ENCODE results near the gene NEDD1. TPM values are rescaled to one million over a fixed set of nuclear protein-coding genes. Genes with fewer than 3 reads are reported as not detected.
A peak's percentile ranks its signal among the peaks of the same experiment; 100 is the strongest.

NEDD1 gene
- total RNA-seq, 1 donor from 2014 or later: 42.4 TPM

DNA sequence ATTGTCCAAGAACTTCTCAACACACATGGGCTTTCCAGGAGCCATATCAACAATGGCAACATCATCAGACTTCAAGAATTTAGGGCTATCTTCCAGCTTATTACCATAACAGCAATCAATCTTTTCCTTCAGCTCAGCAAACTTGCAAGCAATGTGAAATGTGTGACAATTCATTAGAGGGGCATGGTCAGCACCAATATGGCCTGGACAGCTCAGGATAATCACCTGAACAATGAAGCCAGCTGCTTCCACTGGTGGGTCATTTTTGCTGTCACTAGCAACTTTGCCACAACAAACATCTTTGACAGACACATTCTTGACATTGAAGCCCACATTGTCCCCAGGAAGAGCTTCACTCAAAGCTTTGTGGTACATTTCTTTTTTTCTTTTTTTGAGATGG lies 5.9 kb upstream of the NEDD1 start:
- no peak for DNase-seq

DNA sequence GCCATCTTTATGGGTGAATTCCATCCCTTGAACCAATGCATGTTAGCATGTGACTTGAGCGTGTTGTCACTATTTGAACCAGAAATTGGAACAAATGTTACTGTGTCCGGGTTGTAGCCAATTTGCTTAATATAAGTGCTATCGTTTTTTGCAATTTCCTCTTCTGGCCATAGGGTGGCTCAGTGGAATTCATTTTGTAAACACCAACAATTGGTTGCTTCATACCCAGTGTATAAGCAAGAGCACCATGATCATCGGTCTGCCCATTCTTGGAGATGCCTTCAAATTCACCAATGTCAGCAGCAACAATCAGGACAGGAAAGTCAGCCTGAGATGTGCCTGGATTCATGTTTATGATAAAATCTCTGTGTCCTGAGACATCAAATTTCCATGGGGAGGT lies 5.0 kb upstream of the NEDD1 start:
- DNase-seq: no peak

DNA sequence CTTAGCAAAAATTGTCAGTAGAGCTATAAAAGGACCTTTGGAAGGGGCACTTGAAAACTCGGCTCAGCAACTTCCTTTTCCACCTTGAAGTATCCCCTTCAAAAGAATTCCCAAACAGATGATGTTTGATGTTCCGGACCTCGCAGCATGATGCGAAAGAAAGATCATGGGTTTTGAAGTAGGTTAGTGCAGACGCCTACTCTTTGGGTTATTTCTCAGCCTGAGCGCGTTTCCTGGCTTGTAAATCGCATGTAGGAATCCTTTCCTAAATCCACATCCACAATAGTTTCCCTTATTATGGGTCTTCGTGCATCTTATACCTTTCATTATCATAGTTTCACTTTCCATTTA lies 584 bp upstream of the NEDD1 start:
- no peak for DNase-seq

DNA sequence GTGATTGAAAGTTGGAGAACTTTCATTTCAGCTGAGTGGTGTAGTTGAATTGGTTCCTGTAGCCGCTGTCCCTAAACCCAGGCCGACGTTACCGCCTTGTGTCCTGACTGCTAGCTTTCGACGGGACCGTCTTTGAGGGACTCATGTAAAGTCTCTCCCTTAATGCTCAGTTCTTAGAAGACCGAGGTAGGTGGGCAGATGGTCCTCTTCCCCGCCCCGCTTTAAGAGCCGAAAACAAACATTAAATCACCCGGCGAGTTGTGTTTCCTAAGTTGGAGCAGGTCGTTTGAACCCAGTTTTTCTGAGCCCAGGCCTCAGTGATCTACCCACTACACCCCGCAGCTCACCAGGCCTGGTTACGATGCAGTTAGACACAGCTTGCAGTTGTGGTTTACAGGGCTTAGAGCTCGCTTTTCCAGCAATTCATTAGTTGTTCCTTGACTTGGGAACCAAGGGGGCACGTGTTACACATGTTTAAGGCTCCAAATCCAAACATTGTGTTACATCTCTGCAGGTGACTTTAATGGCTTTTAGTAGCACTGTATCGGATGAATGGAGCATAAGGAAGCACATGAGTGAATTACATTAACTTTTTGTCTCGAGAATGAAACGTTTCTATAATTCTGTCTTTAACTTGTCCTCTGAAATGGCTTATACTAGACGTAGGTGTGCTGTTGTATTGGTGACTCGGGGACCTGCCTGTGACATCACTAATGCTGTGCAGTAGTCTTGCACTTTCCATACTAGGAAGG lies 790 bp downstream of the NEDD1 start:
- peak; percentile 58 for DNase-seq

DNA sequence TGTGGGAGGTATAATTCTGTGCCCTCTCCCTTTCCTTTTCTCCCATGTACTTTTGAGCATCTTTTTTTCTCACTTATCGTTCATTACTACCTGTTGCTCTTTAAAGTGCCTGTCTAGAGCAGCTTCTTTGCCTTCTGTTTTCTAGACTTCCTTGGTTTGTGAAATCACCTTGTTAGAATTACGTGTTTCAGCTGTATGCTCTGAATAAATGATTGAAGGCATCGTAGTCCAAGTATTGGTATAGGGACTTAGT lies 1.3 kb downstream of the NEDD1 start:
- DNase-seq: no peak

DNA sequence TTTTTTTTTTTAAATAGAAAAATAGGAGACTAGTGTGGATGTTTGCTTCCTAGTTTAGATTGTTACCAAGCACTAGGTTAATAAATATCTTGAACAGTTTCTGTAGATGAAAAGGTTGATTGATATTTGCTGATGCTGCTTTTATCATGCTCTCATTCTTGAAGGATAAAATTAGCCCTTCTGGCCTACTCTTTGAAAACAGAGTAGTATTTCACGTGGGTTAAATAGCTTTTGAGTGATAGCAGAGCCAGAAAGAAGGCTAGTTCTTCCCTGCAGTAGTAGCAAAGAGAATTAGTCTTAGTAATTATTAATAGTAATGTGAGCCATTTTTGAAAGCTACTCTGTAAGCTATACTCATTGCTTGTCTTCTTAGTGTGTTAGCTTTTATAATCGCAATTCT lies 5.2 kb downstream of the NEDD1 start:
- DNase-seq: no peak

DNA sequence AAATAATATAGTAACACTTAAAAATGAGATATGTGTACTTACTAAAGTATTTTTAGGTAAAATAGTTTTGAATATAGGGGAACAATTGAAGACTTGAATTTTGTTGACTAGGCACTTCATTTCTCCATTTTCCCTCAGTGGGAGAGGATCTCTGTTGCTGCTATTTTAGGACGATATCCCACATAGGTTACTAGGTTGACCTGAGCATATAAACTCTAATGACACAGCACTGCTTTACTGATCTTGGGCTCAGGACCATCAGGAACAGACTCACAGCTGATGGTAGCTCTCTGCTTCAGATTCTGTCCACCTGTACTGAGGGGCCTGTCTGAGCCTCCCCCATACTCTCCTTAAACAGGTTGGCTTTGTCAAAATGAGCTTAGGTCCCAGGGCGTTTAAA lies 5.9 kb downstream of the NEDD1 start:
- no peak for DNase-seq

DNA sequence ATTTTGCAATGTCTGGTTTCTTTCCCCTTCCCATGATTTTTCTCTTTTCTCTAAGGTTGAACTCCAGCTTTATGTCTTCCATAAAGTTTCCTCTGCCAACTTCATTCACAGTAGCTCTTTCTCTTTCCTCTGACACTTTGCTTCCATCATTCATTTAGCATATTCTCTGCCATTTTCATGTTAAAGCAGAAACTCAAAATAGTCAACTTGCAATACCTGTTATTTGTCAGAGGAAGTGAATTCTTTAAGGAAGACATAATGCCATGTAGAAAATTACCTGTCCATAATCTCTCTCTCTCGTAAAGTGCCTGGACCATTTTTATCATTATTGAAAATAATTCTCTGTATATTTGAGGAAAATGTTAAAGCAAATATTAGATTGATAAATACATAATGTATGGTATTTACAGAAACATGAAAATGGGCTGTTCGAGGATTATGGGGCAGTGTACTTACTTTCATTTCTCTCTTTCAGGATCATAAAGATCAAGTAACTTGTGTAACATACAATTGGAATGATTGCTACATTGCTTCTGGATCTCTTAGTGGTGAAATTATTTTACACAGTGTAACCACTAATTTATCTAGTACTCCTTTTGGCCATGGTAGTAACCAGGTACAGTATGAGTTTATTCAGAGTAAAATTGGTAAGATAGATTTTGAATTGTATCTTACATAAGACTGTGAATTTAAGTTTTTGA lies 12.6 kb downstream of the NEDD1 start:
- DNase-seq: no peak

DNA sequence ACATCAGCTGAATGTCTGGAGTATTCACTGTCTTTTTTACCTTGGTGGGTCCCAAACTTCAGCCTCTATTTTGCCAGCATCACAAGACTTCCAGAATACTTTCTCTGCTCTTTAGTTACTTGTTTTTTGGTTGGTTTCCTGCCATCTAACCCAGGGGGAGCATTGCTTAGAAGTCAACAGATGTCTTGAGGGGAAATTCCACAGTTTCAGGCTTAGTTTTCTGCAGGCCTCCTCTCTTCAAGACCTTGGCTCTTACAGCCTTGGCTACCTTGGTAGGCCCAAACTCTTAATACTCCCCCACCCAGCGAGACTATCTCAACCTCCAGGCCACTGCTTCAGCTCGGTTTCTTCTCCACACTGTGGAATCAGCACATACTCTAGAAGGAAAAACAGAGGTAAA lies 41.7 kb downstream of the NEDD1 start:
- DNase-seq: no peak

DNA sequence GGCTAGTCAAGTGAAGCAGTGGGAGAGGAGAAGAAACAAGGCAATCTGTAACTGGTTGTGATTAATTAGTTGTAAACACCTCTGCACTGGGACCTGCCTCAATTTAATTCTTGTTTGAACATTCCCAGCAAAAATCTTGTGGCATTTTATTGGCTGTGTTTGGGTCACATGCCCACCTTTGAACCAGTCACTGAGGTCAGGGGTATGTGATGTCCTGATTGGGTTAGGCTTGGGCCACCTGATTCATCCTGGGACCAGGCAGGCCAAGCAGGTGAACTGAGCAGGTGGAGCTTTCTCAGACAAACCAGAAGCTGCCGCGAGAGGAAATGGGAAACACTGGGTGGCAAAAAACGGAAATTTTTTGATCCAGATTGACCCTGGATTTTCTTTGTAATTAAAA lies 72.5 kb downstream of the NEDD1 start:
- no peak for DNase-seq

DNA sequence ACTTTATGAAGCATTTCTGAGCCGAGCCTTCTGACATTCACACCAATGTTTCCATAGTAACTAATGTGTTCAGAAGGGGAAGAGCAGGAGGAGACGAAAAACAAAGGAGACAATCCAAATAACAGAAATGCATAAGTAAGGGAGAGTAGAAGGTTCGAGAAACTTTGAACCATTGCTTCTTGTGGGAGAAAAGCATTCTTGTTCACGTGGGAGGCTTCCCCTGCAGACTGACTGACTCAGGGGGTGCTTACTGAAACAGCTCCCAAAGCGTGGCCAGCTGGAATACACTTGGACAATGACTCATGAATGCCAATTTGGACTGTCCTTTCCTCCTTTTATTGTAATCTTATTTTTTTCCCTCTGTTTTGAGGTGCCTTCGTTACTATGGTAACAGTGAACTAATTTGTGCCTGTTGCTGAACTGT lies 73.9 kb downstream of the NEDD1 start:
- peak; percentile 20 for DNase-seq

DNA sequence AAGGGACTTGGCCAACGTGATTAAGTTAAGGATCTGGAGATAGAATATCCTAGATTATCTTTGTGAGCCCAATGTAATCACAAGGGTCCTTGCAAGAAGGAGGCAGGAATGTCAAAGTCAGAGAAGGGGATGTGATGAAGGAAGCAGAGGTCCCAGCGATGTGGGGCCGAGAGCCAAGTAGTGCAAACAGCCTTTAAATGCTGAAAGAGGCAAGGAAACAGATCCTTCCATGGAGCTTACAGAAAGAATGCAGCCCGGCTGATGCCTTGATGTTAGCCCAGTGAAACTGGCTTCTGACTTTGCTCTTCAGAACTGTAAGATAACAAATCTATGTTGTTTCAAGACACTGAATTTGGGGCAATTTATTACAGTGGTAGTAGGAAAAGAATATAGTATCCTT lies 74.9 kb downstream of the NEDD1 start:
- DNase-seq: peak; percentile 13

DNA sequence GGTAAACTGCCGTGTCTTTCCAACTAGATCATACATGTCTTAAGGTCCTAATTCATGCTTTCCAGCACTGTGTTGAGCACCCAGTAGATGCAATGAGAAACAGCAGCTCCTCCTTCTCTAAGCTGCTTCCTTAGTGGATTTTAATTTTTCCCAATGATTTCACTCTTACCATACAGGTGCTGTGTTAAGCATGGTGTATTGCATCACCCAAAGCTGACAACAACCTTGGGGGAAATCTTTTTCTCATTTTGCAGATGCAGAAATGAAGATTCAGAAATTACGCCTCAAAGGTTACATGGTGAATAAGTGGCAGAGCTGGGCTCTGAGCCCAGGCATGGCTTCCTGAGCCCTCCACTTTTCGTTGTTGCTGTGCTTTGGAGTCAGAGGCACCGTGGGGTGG lies 75.6 kb downstream of the NEDD1 start:
- no peak for DNase-seq

DNA sequence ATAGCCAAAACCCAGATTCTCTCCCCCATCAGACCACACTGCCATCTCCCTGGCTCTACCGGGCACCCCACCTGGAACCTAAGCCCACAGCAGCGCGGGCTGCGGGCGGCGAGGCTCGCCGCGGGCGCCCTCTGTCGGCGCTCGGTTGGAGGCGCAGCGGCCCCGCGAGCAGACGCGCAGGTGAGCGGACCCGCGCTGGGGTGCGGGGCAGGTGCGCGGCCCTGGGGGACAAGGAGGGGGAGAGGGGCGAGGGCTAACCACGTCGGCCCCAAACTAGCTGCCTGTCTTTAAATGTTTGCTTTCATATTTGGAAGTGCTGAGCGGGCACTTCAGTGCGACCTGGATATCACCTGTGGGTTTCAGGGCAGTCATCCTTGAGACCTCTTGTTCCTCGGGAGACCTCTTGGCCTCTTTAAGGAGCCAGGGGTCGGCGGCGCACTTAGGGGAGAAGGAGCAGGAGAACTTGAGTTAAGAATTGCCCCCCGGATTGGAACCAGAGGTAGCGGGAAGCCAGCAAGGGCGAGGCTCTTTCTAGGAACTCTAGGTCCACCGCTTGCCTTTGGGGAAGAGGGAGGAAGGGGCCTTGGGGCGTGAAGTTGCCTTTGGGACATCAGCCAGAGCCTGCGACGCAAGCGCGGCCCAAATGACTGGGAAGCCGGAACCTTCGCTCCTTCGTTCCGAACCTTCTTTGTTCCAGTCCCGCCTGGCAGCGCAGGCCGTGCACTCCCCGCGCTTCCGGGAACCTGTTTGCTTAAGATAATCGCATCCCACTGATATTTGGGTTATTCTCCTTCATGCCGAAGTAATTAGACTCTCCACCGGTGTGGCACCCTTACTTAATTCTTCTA lies 78.7 kb downstream of the NEDD1 start:
- DNase-seq: peak; percentile 36

DNA sequence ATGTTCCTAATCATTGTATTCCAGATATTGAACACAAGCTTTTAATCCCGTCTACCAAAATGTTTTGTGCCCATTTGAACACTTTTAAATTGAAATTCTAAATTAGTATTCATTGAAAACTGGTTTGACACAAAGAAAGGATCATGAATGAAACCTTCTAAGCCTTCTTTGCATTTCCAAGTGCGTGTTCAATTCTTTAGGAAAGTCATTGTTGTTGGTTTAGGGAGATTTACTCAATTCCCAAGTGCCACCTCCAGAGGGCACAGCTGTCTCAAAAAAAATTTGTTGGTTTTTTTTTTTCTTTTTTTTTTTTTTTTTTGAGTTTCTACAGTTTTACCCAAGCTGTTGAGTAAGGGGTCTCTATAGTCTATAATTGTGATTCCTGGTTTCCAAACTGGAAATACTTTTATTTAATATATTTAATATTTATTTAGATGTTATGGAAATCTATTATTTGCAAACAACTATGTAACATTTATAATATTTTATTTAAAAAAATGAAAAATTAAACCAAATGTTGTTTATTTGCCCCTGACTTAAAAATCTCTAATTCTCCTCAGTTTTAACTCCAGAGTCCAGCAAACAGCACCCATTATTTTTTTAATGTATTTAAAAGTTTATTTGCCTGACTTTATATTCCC lies 79.9 kb downstream of the NEDD1 start:
- peak; percentile 59 for DNase-seq

DNA sequence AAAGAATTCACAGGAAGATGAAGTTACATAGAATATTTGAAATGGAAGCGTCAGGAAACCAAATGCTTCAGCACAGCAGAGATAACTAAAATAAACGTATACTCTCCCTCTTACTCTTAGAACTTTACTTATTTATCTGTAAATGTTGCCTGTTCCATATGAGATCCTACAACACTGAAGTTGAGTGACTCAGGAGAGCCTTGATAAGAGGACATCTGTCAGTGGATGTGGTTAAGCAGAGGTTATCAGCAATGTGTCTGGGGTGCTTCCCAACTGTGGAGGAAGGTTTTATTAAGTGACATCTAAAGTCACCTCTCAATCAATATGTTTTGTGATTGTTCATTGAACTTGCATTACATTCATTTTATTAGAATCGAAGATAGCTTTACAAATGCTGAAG lies 81.9 kb downstream of the NEDD1 start:
- no peak for DNase-seq

DNA sequence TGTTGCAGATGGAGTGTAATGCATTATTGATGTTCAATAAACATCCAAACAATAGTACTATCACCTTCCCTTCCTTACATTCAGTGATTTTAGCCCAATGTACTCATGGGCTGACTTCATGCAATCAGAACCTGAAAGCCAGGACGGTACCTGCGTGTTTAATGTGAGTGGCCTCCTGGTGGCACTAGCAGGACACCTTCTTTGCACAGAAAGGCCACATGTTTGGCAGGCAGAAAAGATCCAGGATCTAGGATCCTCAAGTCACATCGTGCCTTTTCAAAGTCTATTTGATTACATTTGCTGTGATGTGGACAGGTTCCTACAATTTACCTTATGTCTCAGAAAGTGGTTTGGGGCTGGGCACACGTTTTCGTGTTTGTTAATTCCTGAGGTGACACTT lies 82.9 kb downstream of the NEDD1 start:
- DNase-seq: peak; percentile 24

DNA sequence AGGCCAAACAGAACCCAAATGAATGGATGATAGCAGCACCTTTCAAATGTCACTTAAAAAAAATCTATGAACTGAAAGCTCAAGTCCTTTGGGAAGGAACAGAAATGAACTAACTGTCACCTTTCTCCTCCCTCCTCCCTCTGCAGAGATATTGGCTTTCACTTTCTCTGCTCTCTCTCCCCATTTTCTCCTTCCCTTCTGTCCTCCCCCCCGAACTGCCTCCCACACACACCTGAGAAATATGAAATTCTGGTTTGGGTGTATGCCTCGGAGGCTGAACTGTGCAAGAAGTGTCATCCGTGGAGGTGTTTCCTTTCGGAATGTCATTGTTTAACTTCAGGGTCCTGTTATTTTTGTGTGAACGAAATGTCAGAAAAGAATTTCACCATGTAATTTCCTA lies 87.8 kb downstream of the NEDD1 start:
- DNase-seq: no peak

DNA sequence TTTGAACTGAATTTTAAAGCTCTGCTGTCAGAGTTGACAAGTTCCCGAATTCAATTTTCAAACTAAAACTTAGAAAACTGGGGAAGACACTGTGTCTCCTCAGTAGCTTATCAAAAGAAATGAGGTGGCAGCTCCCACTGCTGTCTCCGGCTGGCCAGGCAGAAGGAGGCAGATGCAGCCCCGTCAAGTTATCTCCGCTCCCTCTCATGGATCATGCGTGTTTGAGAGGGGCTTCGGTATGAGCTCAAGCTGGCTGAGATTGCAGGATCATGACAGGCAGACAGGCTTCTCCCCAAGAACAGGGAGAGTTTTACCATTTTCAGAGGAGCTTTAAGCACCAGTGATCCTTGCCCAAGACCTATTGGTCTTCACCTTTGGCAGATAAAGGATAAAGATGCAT lies 88.8 kb downstream of the NEDD1 start:
- DNase-seq: no peak

DNA sequence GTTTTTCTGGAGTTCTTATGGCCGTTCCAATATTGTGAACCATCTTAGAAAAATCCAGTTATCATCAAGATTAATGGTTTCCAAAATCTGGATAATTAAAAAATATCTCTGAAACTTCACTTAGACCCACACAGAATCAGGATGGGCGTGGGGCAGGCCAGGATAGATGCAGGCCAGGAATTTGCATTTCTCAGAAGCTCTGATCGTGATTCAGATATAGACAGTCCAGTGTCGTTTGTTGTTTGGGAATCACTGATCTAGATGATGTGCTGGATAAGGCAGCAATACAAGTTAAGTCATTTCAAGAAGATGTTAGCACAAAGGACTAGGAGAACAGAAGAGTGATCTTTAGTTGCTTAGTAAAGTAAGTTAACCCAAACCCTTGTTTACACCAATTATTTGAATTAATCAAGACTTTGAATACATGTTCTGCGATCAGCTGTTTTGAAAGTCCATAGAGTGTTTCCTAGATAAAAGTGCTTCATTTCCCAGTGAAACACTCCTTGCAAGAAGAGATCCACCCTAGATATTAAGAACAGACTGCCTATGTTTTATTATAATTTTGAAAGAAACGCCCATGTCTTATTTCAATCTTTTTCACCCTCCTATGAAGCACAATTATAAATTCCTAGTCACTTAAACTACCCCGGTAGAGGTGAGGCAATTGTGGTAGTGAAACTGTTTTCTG lies 90.9 kb downstream of the NEDD1 start:
- DNase-seq: no peak

DNA sequence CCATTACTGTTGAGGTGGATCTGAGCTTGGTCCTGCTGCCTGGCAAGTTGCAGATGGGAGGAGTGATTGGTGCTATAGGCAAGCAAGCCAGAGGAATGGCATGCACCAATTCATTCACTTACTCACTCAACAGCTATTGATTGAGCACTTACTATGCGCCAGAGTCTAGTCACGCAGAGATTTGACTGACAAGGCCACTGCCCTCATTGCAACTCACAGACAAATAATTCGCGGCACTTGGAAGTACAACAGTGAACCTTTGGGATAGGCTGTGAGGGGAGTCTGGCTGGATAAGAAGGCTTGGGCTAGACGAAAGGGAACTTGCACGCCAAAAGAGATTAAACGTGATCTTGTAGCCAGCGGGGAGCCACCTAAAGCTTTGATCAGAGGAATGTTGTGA lies 96.2 kb downstream of the NEDD1 start:
- DNase-seq: no peak

Data from tongue (tissue), 2 donors.